ENCODE results near the gene PTPN7.

The PTPN7 gene

DNA sequence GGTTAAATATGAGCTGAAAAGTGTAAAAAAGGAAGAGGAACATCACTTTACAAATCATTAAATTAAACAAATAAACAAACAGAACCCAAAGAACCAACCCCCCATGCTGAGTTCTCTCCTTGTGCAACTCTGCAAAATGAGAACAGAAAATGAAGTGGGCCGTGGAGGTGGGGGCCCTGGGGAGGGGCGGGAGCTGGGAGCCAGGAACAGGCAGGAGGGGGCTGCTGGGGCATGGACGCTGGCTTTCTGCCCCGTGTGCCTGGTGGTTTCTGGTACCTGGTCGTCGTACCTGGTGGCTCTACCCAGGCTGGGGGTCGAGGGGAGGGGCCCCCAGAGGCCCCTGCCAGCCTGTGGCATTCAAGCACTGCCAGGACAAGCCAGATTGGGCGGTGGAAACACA, 26.9 kb downstream of the PTPN7 start:
- no peak overlapping the region for H3K4me3 ChIP-seq (ENCODE audit: low read length)
- H3K27me3 ChIP-seq (ENCODE audit: insufficient read depth, low read length) = no peaks in the 10 kb centered on the region
- peaks cover 28% of the 10 kb centered on the region for H3K4me1 ChIP-seq (ENCODE audit: insufficient read depth, low read length)
- no peaks in the 10 kb centered on the region for H3K9me3 ChIP-seq (ENCODE audit: low read length)
- peaks cover 31% of the 10 kb centered on the region for H3K36me3 ChIP-seq (ENCODE audit: insufficient read depth, low read length)
- H2AFZ ChIP-seq (ENCODE audit: low read depth, low read length) = no peak overlapping the region

DNA sequence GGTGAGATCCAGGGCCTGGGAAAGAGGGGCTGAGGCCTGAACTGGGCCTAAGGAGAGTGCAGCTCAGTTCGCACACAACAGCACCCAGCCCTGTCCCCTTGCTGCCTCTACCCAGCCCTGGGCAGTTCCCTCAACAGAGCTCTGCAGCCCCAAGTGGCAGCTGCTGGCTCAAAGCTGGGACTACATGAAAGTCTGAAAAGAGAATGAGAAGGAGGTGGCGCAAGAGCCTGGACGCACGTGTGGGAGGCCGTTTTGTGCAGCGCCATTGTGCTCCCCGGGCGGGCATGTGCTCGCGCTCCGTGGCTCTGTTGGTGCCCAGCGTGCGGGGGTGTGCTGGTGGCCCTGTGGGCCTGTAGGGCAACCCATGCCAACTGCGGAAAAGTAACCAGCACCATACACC, 27.4 kb downstream of the PTPN7 start:
- Histone ChIP-seq H3K4me3 (ENCODE audit: low read length) (no peak overlapping the region), H3K4me1 (ENCODE audit: insufficient read depth, low read length) (peaks cover 28% of the 10 kb centered on the region), H3K36me3 (ENCODE audit: insufficient read depth, low read length) (peaks cover 26% of the 10 kb centered on the region), H2AFZ (ENCODE audit: low read depth, low read length) (no peak overlapping the region), H3K9me3 (ENCODE audit: low read length) (peaks cover under 1% of the 10 kb centered on the region), H3K27me3 (ENCODE audit: insufficient read depth, low read length) (no peaks in the 10 kb centered on the region)

DNA sequence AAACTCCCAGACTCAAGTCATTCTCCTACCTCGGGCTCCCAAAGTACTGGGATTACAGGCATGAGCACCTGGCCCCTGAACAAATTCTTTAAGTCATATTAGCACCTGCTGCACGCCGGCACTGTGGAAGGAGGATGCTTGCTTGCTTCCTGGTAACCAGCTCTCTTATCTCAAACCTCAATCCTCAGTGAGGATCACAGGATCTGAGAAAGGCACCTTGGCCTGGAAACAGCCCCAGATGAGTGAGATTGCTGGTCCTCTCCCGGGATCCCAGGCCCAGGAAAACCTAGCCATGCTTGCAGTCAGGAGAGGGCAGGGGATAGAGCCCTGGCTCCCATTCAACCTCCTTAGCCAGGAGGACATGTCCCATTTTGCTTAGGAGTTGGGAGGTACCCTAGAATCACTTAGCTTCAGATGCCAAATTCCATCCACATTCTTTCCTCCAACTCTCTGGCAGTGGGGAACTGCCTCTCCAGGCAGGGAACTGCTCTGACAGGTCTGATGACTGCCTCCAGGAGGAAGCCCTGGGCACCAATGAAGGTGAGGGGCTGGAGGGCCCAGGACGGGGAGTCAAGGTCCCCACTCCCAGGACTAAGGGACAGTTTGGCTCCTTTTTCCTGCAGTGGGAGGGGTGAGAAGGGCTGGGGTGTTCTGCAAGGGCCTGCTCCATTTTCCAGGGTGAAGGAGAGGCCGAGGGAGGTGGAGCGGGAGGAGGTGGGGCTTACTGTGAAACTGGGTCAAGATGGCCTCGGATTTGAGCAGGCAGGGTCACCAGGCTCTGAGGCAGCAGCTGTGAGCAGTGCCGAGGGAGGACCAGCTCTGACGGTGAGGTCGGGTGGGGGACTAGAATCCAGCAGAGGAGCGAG, 28.2 kb downstream of the PTPN7 start:
- Histone ChIP-seq H3K27me3 (ENCODE audit: insufficient read depth, low read length) (no peaks in the 10 kb centered on the region), H2AFZ (ENCODE audit: low read depth, low read length) (no peak overlapping the region), H3K36me3 (ENCODE audit: insufficient read depth, low read length) (peaks cover 22% of the 10 kb centered on the region), H3K4me3 (ENCODE audit: low read length) (no peak overlapping the region), H3K9me3 (ENCODE audit: low read length) (peaks cover 2% of the 10 kb centered on the region), H3K4me1 (ENCODE audit: insufficient read depth, low read length) (peaks cover 28% of the 10 kb centered on the region)

DNA sequence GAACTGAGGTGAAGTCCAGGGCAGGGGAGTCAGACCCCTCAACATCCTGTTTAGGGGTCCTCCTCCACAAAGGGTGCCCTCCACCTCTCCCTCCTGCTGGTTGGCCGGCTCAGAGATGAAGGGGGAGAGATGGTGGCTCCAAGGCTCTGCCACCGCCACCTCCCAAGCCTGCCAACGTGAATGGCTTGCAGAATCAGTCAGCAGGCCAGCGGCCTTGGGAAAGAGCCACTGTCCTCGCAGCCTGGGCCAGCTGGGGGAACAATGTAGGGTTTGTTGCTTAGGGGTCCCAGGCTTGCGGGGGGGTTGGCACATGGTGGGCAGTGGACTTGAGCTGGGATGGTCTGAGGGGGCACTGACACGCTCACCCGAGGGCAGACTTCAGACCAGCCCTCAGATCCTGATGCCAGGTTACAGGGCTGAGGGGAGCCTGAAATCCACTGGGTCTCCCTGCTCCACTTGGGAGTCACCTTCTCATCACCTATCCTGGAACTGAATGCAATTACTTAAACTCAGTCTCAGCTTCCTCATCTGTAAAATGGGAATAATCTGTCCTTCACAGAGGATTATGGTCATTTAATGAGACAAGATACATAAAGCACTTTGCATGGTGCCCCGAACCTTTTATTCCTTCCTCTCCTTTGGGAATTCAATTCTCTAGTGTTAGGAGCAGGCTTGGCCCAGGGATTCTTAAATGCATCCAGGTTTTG, 29.4 kb downstream of the PTPN7 start:
- no peaks in the 10 kb centered on the region for H3K27me3 ChIP-seq (ENCODE audit: insufficient read depth, low read length)
- no peak overlapping the region for H3K4me3 ChIP-seq (ENCODE audit: low read length)
- peaks cover 19% of the 10 kb centered on the region for H3K36me3 ChIP-seq (ENCODE audit: insufficient read depth, low read length)
- peaks cover 2% of the 10 kb centered on the region for H3K9me3 ChIP-seq (ENCODE audit: low read length)
- no peak overlapping the region for H2AFZ ChIP-seq (ENCODE audit: low read depth, low read length)
- H3K4me1 ChIP-seq (ENCODE audit: insufficient read depth, low read length) = peaks cover 28% of the 10 kb centered on the region

DNA sequence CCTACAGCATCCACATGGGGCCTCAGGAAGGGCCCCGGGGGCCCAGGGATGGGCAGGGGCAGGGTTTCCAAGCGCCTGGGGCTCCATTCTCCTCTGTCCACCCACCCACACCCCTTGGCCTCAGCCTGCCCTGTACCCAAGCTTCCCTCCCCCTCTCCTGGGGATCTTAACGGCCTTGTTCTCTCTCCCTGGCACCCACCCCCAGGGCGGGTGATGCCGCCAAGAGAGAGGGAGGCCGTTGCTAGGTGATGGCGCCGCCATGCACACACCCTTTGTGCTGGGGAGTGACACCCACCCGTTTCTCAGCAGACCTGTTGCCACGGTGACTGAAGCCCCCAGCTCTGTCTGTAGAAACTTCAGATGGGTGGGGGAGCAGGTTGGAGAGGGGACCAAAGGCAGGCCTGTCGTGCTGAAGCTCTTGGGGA, 30.1 kb downstream of the PTPN7 start:
- peaks cover 15% of the 10 kb centered on the region for H3K36me3 ChIP-seq (ENCODE audit: insufficient read depth, low read length)
- H3K27me3 ChIP-seq (ENCODE audit: insufficient read depth, low read length) = no peaks in the 10 kb centered on the region
- no peak overlapping the region for H3K4me3 ChIP-seq (ENCODE audit: low read length)
- peaks cover 2% of the 10 kb centered on the region for H3K9me3 ChIP-seq (ENCODE audit: low read length)
- H2AFZ ChIP-seq (ENCODE audit: low read depth, low read length) = no peak overlapping the region
- peaks cover 28% of the 10 kb centered on the region for H3K4me1 ChIP-seq (ENCODE audit: insufficient read depth, low read length)

DNA sequence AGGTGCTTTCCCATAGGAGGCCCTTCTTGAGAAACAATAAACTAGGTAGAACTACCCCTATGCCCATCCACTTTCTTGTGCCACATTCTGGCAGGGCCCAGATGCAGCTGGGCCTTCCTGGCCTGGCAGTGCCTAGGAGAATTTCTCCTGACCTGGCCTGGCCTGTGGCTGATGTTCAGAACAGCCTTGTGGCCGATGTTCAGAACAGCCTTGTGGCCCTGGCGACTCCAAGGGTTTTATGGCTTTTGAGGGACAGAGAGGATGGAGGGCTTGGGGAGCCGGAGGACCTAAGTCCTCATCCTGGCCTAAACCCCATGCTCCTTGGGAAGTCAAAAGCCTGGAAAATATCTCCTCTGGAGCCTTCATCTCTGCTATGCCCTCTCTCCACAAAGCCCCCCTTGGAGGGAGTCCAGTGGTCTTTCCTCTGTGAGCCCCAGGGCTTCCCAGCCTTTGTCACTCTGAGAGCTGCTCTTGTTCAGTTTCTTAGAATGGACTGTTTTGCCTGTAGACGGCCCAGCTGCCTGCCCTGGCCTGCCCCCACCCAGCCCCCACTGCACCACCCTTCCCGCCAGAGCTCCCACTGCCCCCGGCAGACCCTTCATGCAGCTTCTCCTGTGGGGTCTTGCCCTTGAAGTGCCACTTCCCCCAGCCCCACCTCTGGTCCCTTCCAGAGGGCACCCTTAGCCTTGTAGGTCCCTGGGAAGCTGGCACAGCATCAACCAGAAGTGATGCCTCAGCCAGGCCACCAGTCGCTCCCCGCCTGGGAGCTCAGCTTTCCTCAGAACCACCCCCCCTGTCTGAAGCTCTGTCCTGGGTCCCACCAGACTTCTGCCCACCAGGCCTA, 30.7 kb downstream of the PTPN7 start:
- Histone ChIP-seq H2AFZ (ENCODE audit: low read depth, low read length) (no peak overlapping the region), H3K4me1 (ENCODE audit: insufficient read depth, low read length) (peaks cover 25% of the 10 kb centered on the region), H3K27me3 (ENCODE audit: insufficient read depth, low read length) (no peaks in the 10 kb centered on the region), H3K36me3 (ENCODE audit: insufficient read depth, low read length) (peaks cover 11% of the 10 kb centered on the region), H3K4me3 (ENCODE audit: low read length) (no peak overlapping the region), H3K9me3 (ENCODE audit: low read length) (peaks cover 2% of the 10 kb centered on the region)

DNA sequence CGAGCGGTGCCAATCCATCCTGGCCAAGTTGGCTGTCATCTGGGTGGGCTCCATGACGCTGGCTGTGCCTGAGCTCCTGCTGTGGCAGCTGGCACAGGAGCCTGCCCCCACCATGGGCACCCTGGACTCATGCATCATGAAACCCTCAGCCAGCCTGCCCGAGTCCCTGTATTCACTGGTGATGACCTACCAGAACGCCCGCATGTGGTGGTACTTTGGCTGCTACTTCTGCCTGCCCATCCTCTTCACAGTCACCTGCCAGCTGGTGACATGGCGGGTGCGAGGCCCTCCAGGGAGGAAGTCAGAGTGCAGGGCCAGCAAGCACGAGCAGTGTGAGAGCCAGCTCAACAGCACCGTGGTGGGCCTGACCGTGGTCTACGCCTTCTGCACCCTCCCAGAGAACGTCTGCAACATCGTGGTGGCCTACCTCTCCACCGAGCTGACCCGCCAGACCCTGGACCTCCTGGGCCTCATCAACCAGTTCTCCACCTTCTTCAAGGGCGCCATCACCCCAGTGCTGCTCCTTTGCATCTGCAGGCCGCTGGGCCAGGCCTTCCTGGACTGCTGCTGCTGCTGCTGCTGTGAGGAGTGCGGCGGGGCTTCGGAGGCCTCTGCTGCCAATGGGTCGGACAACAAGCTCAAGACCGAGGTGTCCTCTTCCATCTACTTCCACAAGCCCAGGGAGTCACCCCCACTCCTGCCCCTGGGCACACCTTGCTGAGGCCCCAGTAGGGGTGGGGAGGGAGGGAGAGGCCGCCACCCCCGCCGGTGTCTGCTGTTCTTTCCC, 32.4 kb downstream of the PTPN7 start:
- peaks cover 25% of the 10 kb centered on the region for H3K4me1 ChIP-seq (ENCODE audit: insufficient read depth, low read length)
- no peak overlapping the region for H3K4me3 ChIP-seq (ENCODE audit: low read length)

DNA sequence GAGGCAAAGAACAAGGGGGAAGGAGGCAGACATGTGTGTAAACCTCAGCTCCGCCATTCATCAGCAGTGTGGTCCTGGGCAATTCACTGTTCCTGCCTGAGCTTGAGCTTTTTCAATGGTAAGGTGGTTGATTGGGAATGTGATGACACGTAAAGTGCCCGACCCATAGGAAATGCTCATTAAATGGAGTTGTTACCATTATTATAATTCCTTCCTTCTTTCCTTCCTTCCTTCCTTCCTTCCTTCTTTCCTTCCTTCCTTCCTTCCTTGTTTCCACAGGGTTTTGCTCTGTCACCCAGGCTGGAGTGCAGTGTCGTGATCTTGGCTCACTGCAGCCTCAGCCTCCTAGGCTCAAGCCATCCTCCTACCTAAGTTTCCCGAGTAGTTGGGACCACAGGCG, 33.3 kb downstream of the PTPN7 start:
- no peaks in the 10 kb centered on the region for H3K27me3 ChIP-seq (ENCODE audit: insufficient read depth, low read length)
- H3K4me1 ChIP-seq (ENCODE audit: insufficient read depth, low read length) = peaks cover 20% of the 10 kb centered on the region
- no peak overlapping the region for H3K4me3 ChIP-seq (ENCODE audit: low read length)
- no peak overlapping the region for H2AFZ ChIP-seq (ENCODE audit: low read depth, low read length)
- peaks cover 2% of the 10 kb centered on the region for H3K9me3 ChIP-seq (ENCODE audit: low read length)
- no peaks in the 10 kb centered on the region for H3K36me3 ChIP-seq (ENCODE audit: insufficient read depth, low read length)

More for the DNA sequence above, 32.4 kb downstream of the PTPN7 start:
- Histone ChIP-seq H3K9me3 (ENCODE audit: low read length) (peaks cover 2% of the 10 kb centered on the region), H3K27me3 (ENCODE audit: insufficient read depth, low read length) (no peaks in the 10 kb centered on the region), H2AFZ (ENCODE audit: low read depth, low read length) (no peak overlapping the region), H3K36me3 (ENCODE audit: insufficient read depth, low read length) (peaks cover 5% of the 10 kb centered on the region)

DNA sequence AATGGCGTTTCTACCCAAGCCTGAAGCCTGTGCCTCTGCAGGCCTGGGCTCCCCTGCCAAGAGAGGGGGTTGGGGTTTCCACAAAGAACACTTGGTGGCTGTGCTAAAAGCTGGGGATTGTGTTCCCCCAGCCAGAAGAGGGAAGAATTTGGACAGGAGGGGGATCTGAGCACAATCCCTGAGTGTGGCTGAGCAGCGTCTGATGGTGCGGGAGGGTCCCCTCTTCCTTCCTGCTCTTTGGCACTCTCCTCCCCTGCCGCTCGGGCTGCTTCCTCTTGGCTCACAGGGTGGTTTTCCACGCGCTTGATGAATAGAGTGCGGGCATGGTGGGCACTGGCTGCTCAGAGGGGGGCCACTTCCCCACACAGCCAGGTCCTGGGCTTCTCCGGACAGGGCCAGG, 34.0 kb downstream of the PTPN7 start:
- H3K9me3 ChIP-seq (ENCODE audit: low read length) = peaks cover 2% of the 10 kb centered on the region
- no peaks in the 10 kb centered on the region for H3K36me3 ChIP-seq (ENCODE audit: insufficient read depth, low read length)
- no peaks in the 10 kb centered on the region for H3K27me3 ChIP-seq (ENCODE audit: insufficient read depth, low read length)
- H2AFZ ChIP-seq (ENCODE audit: low read depth, low read length) = no peak overlapping the region
- peaks cover 20% of the 10 kb centered on the region for H3K4me1 ChIP-seq (ENCODE audit: insufficient read depth, low read length)
- no peak overlapping the region for H3K4me3 ChIP-seq (ENCODE audit: low read length)

DNA sequence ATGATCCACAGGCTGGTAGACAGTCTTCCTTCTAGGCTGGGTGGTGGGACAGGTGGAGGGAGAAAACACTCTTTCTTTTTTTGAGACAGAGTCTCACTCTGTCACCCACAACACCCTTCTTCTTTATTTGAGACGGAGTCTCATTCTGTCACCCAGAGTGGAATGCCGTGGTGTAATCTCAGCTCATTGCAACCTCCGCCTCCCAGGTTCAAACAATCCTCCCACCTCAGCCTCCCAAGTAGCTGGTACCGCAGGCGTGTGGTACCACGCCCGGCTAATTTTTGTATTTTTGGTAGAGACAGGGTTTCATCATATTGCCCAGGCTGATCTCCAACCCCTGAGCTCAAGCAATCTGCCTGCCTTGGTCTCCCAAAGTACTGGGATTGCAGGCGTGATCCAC, 34.8 kb downstream of the PTPN7 start:
- Histone ChIP-seq H3K9me3 (ENCODE audit: low read length) (peaks cover 2% of the 10 kb centered on the region), H3K4me3 (ENCODE audit: low read length) (no peak overlapping the region), H3K4me1 (ENCODE audit: insufficient read depth, low read length) (peaks cover 15% of the 10 kb centered on the region), H3K36me3 (ENCODE audit: insufficient read depth, low read length) (no peaks in the 10 kb centered on the region), H2AFZ (ENCODE audit: low read depth, low read length) (no peak overlapping the region), H3K27me3 (ENCODE audit: insufficient read depth, low read length) (no peaks in the 10 kb centered on the region)

DNA sequence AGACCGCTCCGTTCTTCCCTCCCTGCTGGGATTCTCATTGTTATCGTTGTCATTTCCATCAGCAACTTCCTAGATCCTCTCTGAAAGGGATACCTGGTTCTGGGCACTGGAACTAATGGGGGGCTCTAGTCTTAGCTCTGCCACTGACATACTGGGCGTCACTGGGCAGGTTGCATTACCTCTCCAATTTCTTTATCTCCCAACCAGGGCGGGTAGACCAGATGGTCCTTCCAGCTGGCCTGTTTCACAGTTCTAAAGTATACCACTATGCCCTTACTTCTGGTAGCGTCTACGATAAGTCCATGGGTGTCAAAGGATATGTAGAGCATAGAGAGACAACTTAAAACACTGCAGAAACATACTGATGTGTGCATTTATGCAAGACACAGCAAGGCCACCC, 36.3 kb downstream of the PTPN7 start:
- Histone ChIP-seq H2AFZ (ENCODE audit: low read depth, low read length) (no peak overlapping the region), H3K36me3 (ENCODE audit: insufficient read depth, low read length) (no peaks in the 10 kb centered on the region), H3K9me3 (ENCODE audit: low read length) (peaks cover 2% of the 10 kb centered on the region), H3K27me3 (ENCODE audit: insufficient read depth, low read length) (no peaks in the 10 kb centered on the region), H3K4me1 (ENCODE audit: insufficient read depth, low read length) (no peaks in the 10 kb centered on the region), H3K4me3 (ENCODE audit: low read length) (no peak overlapping the region)

DNA sequence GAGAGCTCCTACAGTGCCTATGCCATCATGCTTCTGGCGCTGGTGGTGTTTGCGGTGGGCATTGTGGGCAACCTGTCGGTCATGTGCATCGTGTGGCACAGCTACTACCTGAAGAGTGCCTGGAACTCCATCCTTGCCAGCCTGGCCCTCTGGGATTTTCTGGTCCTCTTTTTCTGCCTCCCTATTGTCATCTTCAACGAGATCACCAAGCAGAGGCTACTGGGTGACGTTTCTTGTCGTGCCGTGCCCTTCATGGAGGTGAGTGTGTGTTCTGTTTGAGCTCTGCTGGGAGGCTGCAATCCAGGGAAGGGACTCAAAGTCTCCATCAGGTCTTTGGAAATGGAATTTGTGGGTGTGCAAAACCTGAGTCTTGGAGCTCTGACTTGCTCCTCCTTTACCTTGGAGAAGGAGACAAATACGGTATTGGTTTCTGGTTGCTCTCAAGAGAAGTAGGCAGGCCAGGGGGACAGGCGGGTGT, 37.0 kb downstream of the PTPN7 start:
- H3K9me3 ChIP-seq (ENCODE audit: low read length) = peaks cover 2% of the 10 kb centered on the region
- H3K4me3 ChIP-seq (ENCODE audit: low read length) = no peak overlapping the region
- no peaks in the 10 kb centered on the region for H3K4me1 ChIP-seq (ENCODE audit: insufficient read depth, low read length)
- no peaks in the 10 kb centered on the region for H3K27me3 ChIP-seq (ENCODE audit: insufficient read depth, low read length)
- H2AFZ ChIP-seq (ENCODE audit: low read depth, low read length) = no peak overlapping the region
- H3K36me3 ChIP-seq (ENCODE audit: insufficient read depth, low read length) = no peaks in the 10 kb centered on the region

All from neuron (in vitro differentiated cells).